Upper lobe of right lung (tissue), 1 donor: ENCODE data around the gene RADIL. TPM values are rescaled to one million over a fixed set of nuclear protein-coding genes. Genes with fewer than 3 reads are reported as not detected.

Experiments
- ATAC-seq: fragments of 200-7000 bp; cut with Tn5 transposase; one replicate; pipeline ENCODE4 v1.9.1; 2020; ENCODE audit warnings: mild to moderate bottlenecking, moderate library complexity
- DNase-seq: peaks from one replicate; pipeline ENCODE4 v3.0.0-alpha.2; 2020
- H3K27ac ChIP-seq: fragments of 200-600 bp; one replicate; pipeline ENCODE4 v1.8.0; 2022
- H3K27me3 ChIP-seq: fragments of 200-600 bp; one replicate; pipeline ENCODE4 v1.8.0; 2022; ENCODE audit warnings: mild to moderate bottlenecking
- H3K36me3 ChIP-seq: fragments of 200-600 bp; one replicate; pipeline ENCODE4 v1.8.0; 2022
- H3K4me1 ChIP-seq: fragments of 200-600 bp; one replicate; pipeline ENCODE4 v1.8.0; 2022
- H3K4me3 ChIP-seq: fragments of 200-600 bp; one replicate; pipeline ENCODE4 v1.8.0; 2022; ENCODE audit warnings: mild to moderate bottlenecking
- H3K9me3 ChIP-seq: fragments of 200-600 bp; one replicate; pipeline ENCODE4 v1.8.0; 2022
- intact Hi-C: fragments of 100-400 bp; cut with DNase I; formaldehyde crosslinking; loops from one replicate; pipeline ENCODE4 v1.11.0; 2022
- total RNA-seq: library from RNA; stranded (reverse); fragmentation: NEBNext Ultra II Directional; extraction: Animal tissue kit (Norgen Biotek cat#: 25700); gene quantifications from one replicate; pipeline ENCODE4 v1.2.1, GENCODE V29; 2021
- TF ChIP-seq, protein P1 (sequence below): fragments of 200-600 bp; IDR thresholded peaks from one replicate; pipeline ENCODE4 v1.8.0; 2022; ENCODE audit warnings: antibody characterized with exemption
- donor health status: DM: no; HTN: yes; CAD: no; lungs with severe emphysema.

RADIL gene
- total RNA-seq, 1 donor from 2014 or later = 7.3 TPM

DNA sequence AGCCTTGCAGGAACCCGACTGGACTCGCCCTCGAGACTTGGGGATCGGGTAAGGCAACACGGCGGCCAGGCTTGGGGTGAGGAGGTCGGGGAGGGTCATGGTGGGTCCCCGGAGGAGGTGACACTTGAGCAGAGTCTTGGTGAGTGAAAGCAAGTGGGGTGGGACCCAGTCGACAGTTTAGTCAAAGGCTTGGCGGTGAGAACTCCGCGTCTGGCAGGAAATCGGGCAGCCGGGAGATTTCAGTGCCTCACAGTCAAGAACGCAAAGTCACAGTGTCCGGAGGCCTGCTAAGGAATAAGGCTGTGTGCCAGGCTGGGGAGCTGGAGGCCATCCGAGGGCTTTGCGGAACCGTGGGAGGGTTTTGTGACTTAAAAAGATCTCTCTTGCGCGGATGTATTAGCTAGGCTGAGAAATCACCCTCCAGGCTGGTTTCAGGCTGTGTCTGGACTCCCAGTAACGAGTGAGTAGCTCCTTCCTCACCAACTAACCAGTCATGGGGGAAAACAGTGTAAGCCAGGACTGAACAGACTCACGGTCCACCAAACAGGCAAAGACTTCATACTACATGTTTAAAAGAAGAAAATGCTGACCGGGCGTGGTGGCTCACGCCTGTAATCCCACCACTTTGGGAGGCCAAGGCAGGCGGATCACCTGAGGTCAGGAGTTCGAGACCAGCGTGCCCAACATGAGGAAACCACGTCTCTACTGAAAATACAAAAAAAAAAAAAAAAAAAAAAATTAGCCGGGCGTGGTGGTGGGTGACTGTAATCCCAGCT is 107.5 kb downstream of the RADIL start:
- intact Hi-C loops = no loop called here
- no peaks in the 10 kb centered on the region for H3K9me3 ChIP-seq
- DNase-seq (no peak), ATAC-seq (peak; percentile 48)
- peak overlapping the region; percentile 99 for H3K4me3 ChIP-seq
- TF ChIP-seq, protein P1, sequence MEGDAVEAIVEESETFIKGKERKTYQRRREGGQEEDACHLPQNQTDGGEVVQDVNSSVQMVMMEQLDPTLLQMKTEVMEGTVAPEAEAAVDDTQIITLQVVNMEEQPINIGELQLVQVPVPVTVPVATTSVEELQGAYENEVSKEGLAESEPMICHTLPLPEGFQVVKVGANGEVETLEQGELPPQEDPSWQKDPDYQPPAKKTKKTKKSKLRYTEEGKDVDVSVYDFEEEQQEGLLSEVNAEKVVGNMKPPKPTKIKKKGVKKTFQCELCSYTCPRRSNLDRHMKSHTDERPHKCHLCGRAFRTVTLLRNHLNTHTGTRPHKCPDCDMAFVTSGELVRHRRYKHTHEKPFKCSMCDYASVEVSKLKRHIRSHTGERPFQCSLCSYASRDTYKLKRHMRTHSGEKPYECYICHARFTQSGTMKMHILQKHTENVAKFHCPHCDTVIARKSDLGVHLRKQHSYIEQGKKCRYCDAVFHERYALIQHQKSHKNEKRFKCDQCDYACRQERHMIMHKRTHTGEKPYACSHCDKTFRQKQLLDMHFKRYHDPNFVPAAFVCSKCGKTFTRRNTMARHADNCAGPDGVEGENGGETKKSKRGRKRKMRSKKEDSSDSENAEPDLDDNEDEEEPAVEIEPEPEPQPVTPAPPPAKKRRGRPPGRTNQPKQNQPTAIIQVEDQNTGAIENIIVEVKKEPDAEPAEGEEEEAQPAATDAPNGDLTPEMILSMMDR = no peak
- H3K27ac ChIP-seq = peak overlapping the region; percentile 96
- peaks cover 7% of the 10 kb centered on the region for H3K36me3 ChIP-seq
- peaks cover 26% of the 10 kb centered on the region for H3K4me1 ChIP-seq
- no peaks in the 10 kb centered on the region for H3K27me3 ChIP-seq

DNA sequence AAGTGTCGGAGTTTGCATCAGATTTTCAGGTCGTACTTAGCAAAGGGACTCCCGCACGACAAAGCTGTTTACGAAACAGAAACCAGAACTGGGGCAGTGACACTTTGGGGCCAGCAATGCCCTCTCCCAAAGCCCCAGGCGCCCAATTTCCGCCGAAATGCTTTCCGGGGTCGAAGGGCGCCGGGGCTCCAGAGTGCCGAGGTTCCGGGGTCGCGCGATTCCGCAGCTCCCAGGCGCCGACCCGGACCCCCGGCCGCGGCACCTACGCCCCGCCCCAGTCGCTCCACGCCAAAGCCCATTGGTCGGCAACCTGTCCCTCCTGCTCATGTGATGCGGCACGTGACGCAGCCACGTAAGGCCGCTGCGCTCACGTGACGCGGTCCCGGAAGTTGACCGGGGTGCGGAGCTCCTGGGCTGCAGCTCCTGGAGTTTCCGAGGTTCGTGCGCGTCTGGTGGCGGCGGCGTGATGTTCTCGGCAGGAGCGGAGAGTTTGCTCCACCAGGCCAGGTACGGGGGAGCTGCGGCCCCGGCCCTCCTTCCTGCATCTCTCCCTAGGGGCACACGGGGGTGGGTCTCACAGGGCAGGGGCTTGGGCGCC is 108.2 kb downstream of the RADIL start, which contains the start of gene AP5Z1:
Gene AP5Z1 (plus strand): TSS at position 374 of the 598 bp plus-strand sequence. CDS start 93 bp downstream, at position 467.
- H3K36me3 ChIP-seq = no peaks in the 10 kb centered on the region
- peaks cover 26% of the 10 kb centered on the region for H3K4me1 ChIP-seq
- peak within 1 kb of the TSS; percentile 96 for H3K27ac ChIP-seq
- peak within 1 kb of the TSS; percentile 99 for H3K4me3 ChIP-seq
- DNase-seq (peak; percentile 99), ATAC-seq (peak; percentile 98)
- no peaks in the 10 kb centered on the region for H3K27me3 ChIP-seq
- no peaks in the 10 kb centered on the region for H3K9me3 ChIP-seq
- intact Hi-C loops = no loop called here
- TF ChIP-seq, protein P1 = no peak

DNA sequence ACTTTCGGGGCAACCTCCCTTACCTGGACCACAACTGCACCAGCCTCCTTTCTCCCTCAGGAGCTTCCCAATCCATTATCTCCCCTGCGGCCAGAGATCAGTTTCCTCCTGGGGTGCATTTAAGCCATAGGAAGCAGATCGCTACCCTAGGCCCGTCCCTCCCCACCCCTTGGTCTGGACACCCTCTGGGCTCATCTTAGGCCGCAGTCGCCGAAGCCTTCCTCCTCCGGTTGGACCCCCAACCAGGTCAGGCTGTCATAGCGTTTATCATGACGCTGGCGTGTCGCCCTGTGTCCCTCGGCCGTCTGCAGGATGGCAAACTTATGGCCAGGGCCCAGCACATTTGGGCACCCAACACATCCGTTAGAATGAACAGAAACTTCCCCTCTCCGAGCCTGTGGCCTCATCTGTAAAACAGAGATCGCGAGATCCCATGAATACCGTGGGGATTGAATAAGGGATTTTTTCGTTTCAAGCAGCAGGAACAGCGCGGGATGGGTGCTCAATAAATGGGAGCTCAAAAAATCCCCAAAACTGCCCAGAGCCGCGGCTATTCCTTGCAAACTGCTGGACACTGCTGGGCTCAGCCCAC is 108.8 kb downstream of the RADIL start:
- peak; percentile 25 for ATAC-seq
- Histone ChIP-seq H3K27me3 (no peaks in the 10 kb centered on the region), H3K9me3 (no peaks in the 10 kb centered on the region), H3K4me1 (peaks cover 26% of the 10 kb centered on the region), H3K4me3 (peak overlapping the region; percentile 99), H3K36me3 (no peaks in the 10 kb centered on the region), H3K27ac (peak overlapping the region; percentile 96)
- DNase-seq = no peak
- intact Hi-C loops = no loop called here
- TF ChIP-seq, protein P1 = no peak

DNA sequence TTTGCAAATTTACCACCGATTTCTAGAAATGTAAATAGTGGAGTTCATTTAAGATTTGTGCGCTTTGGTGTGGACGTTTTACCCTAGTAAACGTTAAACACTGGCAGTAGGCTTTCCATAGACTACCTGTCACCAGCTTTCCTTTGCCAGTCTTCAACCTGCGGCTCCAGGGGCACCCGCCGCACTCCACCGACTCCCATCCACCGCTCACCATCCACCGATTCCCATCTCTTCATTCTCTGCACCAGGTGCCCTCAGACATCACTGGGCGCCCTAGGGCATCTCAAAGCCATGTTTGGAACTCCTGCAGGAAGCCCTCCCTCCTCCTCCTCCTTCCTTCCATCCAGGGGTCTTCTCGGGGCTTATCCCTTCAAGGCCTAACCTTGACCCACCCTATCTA is 109.5 kb downstream of the RADIL start:
- intact Hi-C loops = no loop called here
- peaks cover 29% of the 10 kb centered on the region for H3K4me1 ChIP-seq
- H3K36me3 ChIP-seq = no peaks in the 10 kb centered on the region
- no peak overlapping the region for H3K4me3 ChIP-seq
- H3K27ac ChIP-seq = peak overlapping the region; percentile 96
- H3K9me3 ChIP-seq = no peaks in the 10 kb centered on the region
- TF ChIP-seq, protein P1 = no peak
- ATAC-seq (no peak), DNase-seq (no peak)
- H3K27me3 ChIP-seq = no peaks in the 10 kb centered on the region

DNA sequence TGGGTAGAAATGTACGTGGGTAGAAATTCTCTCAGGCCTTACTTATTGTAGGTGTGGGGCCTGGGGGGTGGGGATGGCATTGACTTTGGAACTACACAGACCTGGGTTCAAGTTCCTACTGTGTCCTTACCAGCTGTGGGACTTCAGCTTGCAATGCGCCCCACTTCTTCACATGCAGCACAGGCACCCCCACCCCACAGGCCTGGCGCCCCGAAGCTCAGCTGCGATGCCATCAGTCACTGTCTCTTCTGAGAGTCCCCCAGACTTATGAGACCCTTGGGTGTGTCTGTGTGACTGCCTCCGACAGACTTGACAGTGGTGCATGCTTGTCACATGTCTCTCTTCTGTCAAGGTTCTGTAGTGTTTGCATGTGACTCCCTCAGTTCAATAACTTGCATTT is 111.2 kb downstream of the RADIL start:
- Histone ChIP-seq H3K9me3 (no peaks in the 10 kb centered on the region), H3K27ac (no peak overlapping the region), H3K4me1 (peaks cover 24% of the 10 kb centered on the region), H3K27me3 (no peaks in the 10 kb centered on the region), H3K4me3 (no peak overlapping the region), H3K36me3 (peaks cover under 1% of the 10 kb centered on the region)
- no peak for ATAC-seq
- intact Hi-C loops = no loop called here
- no peak for DNase-seq
- TF ChIP-seq, protein P1 = no peak
